H1 (cell line): ENCODE measurements around the gene AIF1L. TPM values are rescaled to one million over a fixed set of nuclear protein-coding genes. Genes with fewer than 3 reads are reported as not detected.

ENCODE experiments used
- CTCF ChIA-PET: fragments of 300-600 bp; sonication (Branson Sonifier 250); formaldehyde crosslinking; loops from one replicate; lab custom pipeline; 2021; ENCODE audit not compliant: partially characterized antibody; lab: Charles Lee
- POLR2A ChIA-PET: fragments of 300-600 bp; sonication (Branson Sonifier 250); formaldehyde crosslinking; loops from one replicate; lab custom pipeline; 2021; ENCODE audit warnings: inconsistent platforms; ENCODE audit not compliant: partially characterized antibody; lab: Charles Lee
- DNase-seq, 2 experiments: peaks; one replicate each; pipeline versions ENCODE4 v3.0.0 to v3.0.0-alpha.2; 2010 to 2022; ENCODE audit warnings: low spot score in 2 of 2, low read depth in 1 of 2, mixed read lengths in 1 of 2
- FAIRE-seq: peaks from 2 replicates; lab custom pipeline; 2011; peaks lifted over from hg19 to GRCh38; lab: Jason Lieb, UNC
- H2AFZ ChIP-seq: 2 replicates; pipeline ENCODE4 v1.8.1; 2012; ENCODE audit warnings: low read length, inconsistent platforms
- H2AK5ac ChIP-seq: 2 replicates; pipeline ENCODE4 v1.6.1; 2013; ENCODE audit warnings: low read depth, low read length
- H2BK120ac ChIP-seq: replicated peaks from 2 replicates; pipeline ENCODE3; 2013; ENCODE audit warnings: low read depth, low read length, inconsistent platforms
- H2BK12ac ChIP-seq: 2 replicates; pipeline ENCODE4 v1.6.1; 2013; ENCODE audit warnings: low read depth, low read length
- H2BK15ac ChIP-seq: 2 replicates; pipeline ENCODE4 v1.6.1; 2013; ENCODE audit warnings: low read length
- H2BK20ac ChIP-seq: 2 replicates; pipeline ENCODE4 v1.6.1; 2013; ENCODE audit warnings: low read length
- H2BK5ac ChIP-seq: 2 replicates; pipeline ENCODE4 v1.6.1; 2013; ENCODE audit warnings: low read depth, low read length
- H3K14ac ChIP-seq: 2 replicates; pipeline ENCODE4 v1.6.1; 2013; ENCODE audit warnings: inconsistent platforms; ENCODE audit not compliant: insufficient read length
- H3K18ac ChIP-seq: 2 replicates; pipeline ENCODE4 v1.6.1; 2013; ENCODE audit warnings: low read length; ENCODE audit errors: extremely low read depth
- H3K23ac ChIP-seq: 2 replicates; pipeline ENCODE4 v1.6.1; 2013; ENCODE audit warnings: inconsistent platforms; ENCODE audit not compliant: insufficient read length
- H3K23me2 ChIP-seq: 2 replicates; pipeline ENCODE4 v1.6.1; 2013; ENCODE audit warnings: low read depth, low read length
- H3K27ac ChIP-seq: 2 replicates; pipeline ENCODE4 v1.6.1; 2011; ENCODE audit warnings: low read depth, low read length, inconsistent platforms
- H3K27me3 ChIP-seq, 4 experiments: replicated peaks in 1 of 4; 1 replicate in 1 of 4; 2 replicates in 3 of 4; pipeline versions ENCODE4 v1.6.1 to v1.8.1; 2011 to 2013; ENCODE audit warnings: low read length in 3 of 4, mild to moderate bottlenecking in 3 of 4, inconsistent platforms in 2 of 4, mixed read lengths in 2 of 4, moderate library complexity in 1 of 4; ENCODE audit not compliant: control insufficient read depth in 3 of 4, insufficient read depth in 3 of 4; ENCODE audit errors: extremely low read depth in 1 of 4
- H3K36me3 ChIP-seq, 4 experiments: 2 replicates each; pipeline versions ENCODE4 v1.6.1 to v1.8.1; 2011 to 2013; ENCODE audit warnings: mild to moderate bottlenecking in 4 of 4, low read length in 3 of 4, moderate library complexity in 2 of 4, control low read depth in 1 of 4, inconsistent platforms in 1 of 4; ENCODE audit not compliant: insufficient read depth in 4 of 4, control insufficient read depth in 2 of 4
- H3K4ac ChIP-seq: replicated peaks from 2 replicates; pipeline ENCODE3; 2013; ENCODE audit warnings: low read length, low read depth, mixed read lengths, inconsistent platforms; ENCODE audit not compliant: insufficient read length
- H3K4me1 ChIP-seq, 4 experiments: replicated peaks in 1 of 4; 1 replicate in 1 of 4; 2 replicates in 3 of 4; pipeline versions ENCODE4 v1.6.1 to v1.8.1; 2011 to 2013; ENCODE audit warnings: low read length in 3 of 4, inconsistent platforms in 2 of 4, mixed read lengths in 1 of 4; ENCODE audit not compliant: insufficient read depth in 4 of 4, control insufficient read depth in 3 of 4
- H3K4me2 ChIP-seq, 2 experiments: 2 replicates each; pipeline versions ENCODE4 v1.6.1 to v1.8.1; 2011 to 2013; ENCODE audit warnings: low read depth in 2 of 2, low read length in 2 of 2, control low read depth in 1 of 2, inconsistent platforms in 1 of 2, mild to moderate bottlenecking in 1 of 2; ENCODE audit not compliant: insufficient read depth in 1 of 2
- H3K4me3 ChIP-seq, 4 experiments: fragments of 200-600, 300-600 bp in 1 of 4; sonication (generic), shearing (Covaris generic), sonication (Bioruptor Twin) in 1 of 4; 2 replicates each; pipeline versions ENCODE4 v1.5.1 to v1.8.1; 2011 to 2016; ENCODE audit warnings: low read length in 4 of 4, low read depth in 3 of 4, control low read depth in 2 of 4, inconsistent platforms in 2 of 4, mild to moderate bottlenecking in 2 of 4, mixed read lengths in 1 of 4, moderate library complexity in 1 of 4; ENCODE audit not compliant: insufficient read depth in 2 of 4; ENCODE audit errors: extremely low read depth in 1 of 4
- H3K56ac ChIP-seq: replicated peaks from 2 replicates; pipeline ENCODE3; 2013; ENCODE audit warnings: low read depth, mild to moderate bottlenecking, mixed read lengths, low read length, inconsistent platforms; ENCODE audit not compliant: insufficient read length
- H3K79me1 ChIP-seq: 2 replicates; pipeline ENCODE4 v1.6.1; 2013; ENCODE audit warnings: low read depth, low read length, control low read depth
- H3K79me2 ChIP-seq, 2 experiments: 2 replicates each; pipeline versions ENCODE4 v1.6.1 to v1.8.1; 2012 to 2013; ENCODE audit warnings: low read length in 2 of 2, mild to moderate bottlenecking in 2 of 2, inconsistent platforms in 1 of 2; ENCODE audit not compliant: insufficient read depth in 2 of 2, control insufficient read depth in 1 of 2
- H3K9ac ChIP-seq, 4 experiments: replicated peaks in 1 of 4; 1 replicate in 1 of 4; 2 replicates in 3 of 4; pipeline versions ENCODE4 v1.6.1 to v1.8.1; 2011 to 2013; ENCODE audit warnings: low read depth in 3 of 4, low read length in 3 of 4, control low read depth in 2 of 4, mild to moderate bottlenecking in 2 of 4, moderate library complexity in 2 of 4, inconsistent platforms in 1 of 4; ENCODE audit errors: extremely low read depth in 1 of 4
- H3K9me3 ChIP-seq, 2 experiments: 2 replicates each; pipeline versions ENCODE4 v1.6.1 to v1.8.1; 2012 to 2013; ENCODE audit warnings: mild to moderate bottlenecking in 2 of 2, moderate library complexity in 2 of 2, control low read depth in 1 of 2, inconsistent platforms in 1 of 2, low read depth in 1 of 2, low read length in 1 of 2, mixed read lengths in 1 of 2; ENCODE audit not compliant: insufficient read depth in 2 of 2
- H4K20me1 ChIP-seq, 2 experiments: replicated peaks in 1 of 2; 2 replicates each; pipeline versions ENCODE3 to v1.8.1; 2011 to 2013; ENCODE audit warnings: inconsistent platforms in 2 of 2, low read length in 2 of 2, mild to moderate bottlenecking in 1 of 2; ENCODE audit not compliant: insufficient read depth in 2 of 2, control insufficient read depth in 1 of 2
- H4K5ac ChIP-seq: 2 replicates; pipeline ENCODE4 v1.6.1; 2013; ENCODE audit warnings: low read length, low read depth, mixed read lengths, inconsistent platforms; ENCODE audit not compliant: insufficient read length
- H4K8ac ChIP-seq: 2 replicates; pipeline ENCODE4 v1.8.0; 2013; ENCODE audit warnings: mild to moderate bottlenecking, moderate library complexity, low read length, inconsistent platforms; ENCODE audit not compliant: insufficient read depth; ENCODE audit errors: extremely low read depth
- H4K91ac ChIP-seq: replicated peaks from 2 replicates; pipeline ENCODE3; 2013; ENCODE audit warnings: low read length, mixed read lengths, inconsistent platforms; ENCODE audit not compliant: insufficient read length
- BCL11A ChIP-seq, 2 experiments: IDR thresholded peaks; one replicate each; pipeline ENCODE4 v1.6.1; 2011; ENCODE audit warnings: low read depth in 2 of 2, low read length in 2 of 2, mild to moderate bottlenecking in 2 of 2
- CBX5 ChIP-seq: fragments of 300-800, 300-1000 bp; sonication (generic); IDR thresholded peaks from 2 replicates; pipeline ENCODE4 v1.7.1; 2016; ENCODE audit warnings: antibody characterized with exemption, low read length, low read depth
- CHD2 ChIP-seq: IDR thresholded peaks from 2 replicates; pipeline ENCODE4 v1.6.1; 2012; ENCODE audit warnings: low read length, improper control_type of control experiment
- JUND ChIP-seq: IDR thresholded peaks from 2 replicates; pipeline ENCODE4 v1.6.1; 2011; ENCODE audit warnings: mild to moderate bottlenecking, improper control_type of control experiment, low read length
- SIN3A ChIP-seq, 2 experiments: IDR thresholded peaks in 1 of 2; conservative IDR thresholded peaks in 1 of 2; 2 replicates each; pipeline ENCODE4 v1.6.1; 2011 to 2012; ENCODE audit warnings: low read length in 2 of 2, improper control_type of control experiment in 1 of 2, low read depth in 1 of 2, mild to moderate bottlenecking in 1 of 2
- SRF ChIP-seq: IDR thresholded peaks from 2 replicates; pipeline ENCODE4 v1.6.1; 2011; ENCODE audit warnings: mild to moderate bottlenecking, low read depth, low read length, moderate library complexity
- SUZ12 ChIP-seq: fragments of 200-600 bp; sonication (generic); IDR thresholded peaks from 2 replicates; pipeline ENCODE4 v1.6.1; 2012; ENCODE audit warnings: mild to moderate bottlenecking, inconsistent platforms, low read length, moderate library complexity, mixed read lengths
- TBP ChIP-seq: IDR thresholded peaks from 2 replicates; pipeline ENCODE4 v1.6.1; 2011; ENCODE audit warnings: low read depth, low read length, improper control_type of control experiment
- WGBS, 2 experiments: shearing (Covaris generic) in 1 of 2; methylation state at CpG; one replicate each; pipeline versions ENCODE4 v1.1.6 to v1.1.7; 2013 to 2015; ENCODE audit warnings: low lambda C conversion rate in 2 of 2, mixed read lengths in 2 of 2, inconsistent platforms in 1 of 2, low coverage in 1 of 2, missing lambda C conversion rate in 1 of 2; ENCODE audit not compliant: insufficient replicate concordance in 2 of 2, insufficient coverage in 1 of 2, insufficient read length in 1 of 2; ENCODE audit errors: extremely low coverage in 1 of 2, missing lambda C conversion rate in 1 of 2; 5-methylcytosine and 5-hydroxymethylcytosine counted together
- polyA plus RNA-seq, 7 experiments: library from polyadenylated mRNA; depleted of rRNA in 3 of 7; stranded (reverse) in 5 of 7; unstranded in 2 of 7; fragments of >200 nt in 5 of 7; fragments of 200-250 nt in 2 of 7; gene quantifications; 1 replicate in 5 of 7; 2 replicates in 1 of 7; 4 replicates in 1 of 7; pipeline versions ENCODE4 v1.2.1 to v1.2.3, GENCODE V29; 2011 to 2013; ENCODE audit warnings: missing spikeins in 2 of 7, mixed read lengths in 2 of 7
- total RNA-seq: library from RNA; stranded (reverse); fragmentation: NEBNext Ultra II Directional; extraction: Animal tissue kit (Norgen Biotek cat#: 25700); gene quantifications from 2 replicates; pipeline ENCODE4 v1.2.1, GENCODE V29; 2021
- TF ChIP-seq, protein P1 (sequence below): IDR thresholded peaks from 2 replicates; pipeline ENCODE4 v1.6.1; 2011; ENCODE audit warnings: low read depth, mild to moderate bottlenecking, low read length; ENCODE audit not compliant: insufficient read depth

The AIF1L gene
- total and polyA plus RNA-seq, 2 of the 8 experiments (the other 6 are each of a cell fraction or from before 2014, with no cell fraction given), result 70.7 to 149 TPM

GRCh38 chr9:131065599-131065998, 30.7 kb upstream of the AIF1L start:
- H3K23me2 ChIP-seq, result peaks cover 3% of the 10 kb centered on the region; the same call in 1 of the 2 replicates
- no peak overlapping the region for H3K27ac ChIP-seq
- H2AFZ ChIP-seq, result no peak overlapping the region
- H4K5ac ChIP-seq, result no peak overlapping the region
- H3K27me3 ChIP-seq, result no peaks in the 10 kb centered on the region
- no peak overlapping the region for H3K14ac ChIP-seq
- H3K9me3 ChIP-seq, result no peaks in the 10 kb centered on the region
- no peak overlapping the region for H3K4me3 ChIP-seq
- H4K8ac ChIP-seq, result no peak overlapping the region
- H3K4me1 ChIP-seq, result no peaks in the 10 kb centered on the region
- no peak overlapping the region for H2BK15ac ChIP-seq
- no peak overlapping the region for H3K18ac ChIP-seq
- no peaks in the 10 kb centered on the region for H3K79me2 ChIP-seq
- FAIRE-seq (no peak), DNase-seq (no peak)
- POLR2A ChIA-PET, result no interaction called here
- H3K4ac ChIP-seq, result no peak overlapping the region
- TF ChIP-seq, protein P1, sequence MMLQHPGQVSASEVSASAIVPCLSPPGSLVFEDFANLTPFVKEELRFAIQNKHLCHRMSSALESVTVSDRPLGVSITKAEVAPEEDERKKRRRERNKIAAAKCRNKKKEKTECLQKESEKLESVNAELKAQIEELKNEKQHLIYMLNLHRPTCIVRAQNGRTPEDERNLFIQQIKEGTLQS, result no peak
- no peak for TF ChIP-seq JUND
- TF ChIP-seq SUZ12, result no peak
- TF ChIP-seq CHD2, result no peak
- no peak for TF ChIP-seq CBX5
- TF ChIP-seq TBP, result no peak
- TF ChIP-seq SRF, result no peak
- no peak for TF ChIP-seq SIN3A (conservative IDR thresholded peaks at IDR 0.05 in 1 of 2, IDR thresholded peaks at IDR 0.05 in 1 of 2; ENCODE audit: low read depth in 1 of 2, low read length in 2 of 2)
- TF ChIP-seq BCL11A (IDR thresholded peaks at IDR 0.05; ENCODE audit: low read depth in 2 of 2, low read length in 2 of 2), result no peak
- TF ChIP-seq, all 59 proteins: peak for 0
- Histone ChIP-seq H2BK20ac (no peak overlapping the region), H3K79me1 (no peaks in the 10 kb centered on the region), H4K91ac (no peak overlapping the region), H3K4me2 (no peak overlapping the region), H3K36me3 (no peaks in the 10 kb centered on the region), H2AK5ac (no peak overlapping the region), H2BK12ac (0 out of 2 replicates have a peak overlapping the region, but pooled peaks have one; percentile 27), H3K23ac (no peak overlapping the region), H3K56ac (no peak overlapping the region), H2BK5ac (no peak overlapping the region; the same call in 1 of the 2 replicates), H3K9ac (no peak overlapping the region), H2BK120ac (no peak overlapping the region), H4K20me1 (peaks cover 0 to 3% of the 10 kb centered on the region in 2 experiments)
- WGBS, 2 experiments, result 94% methylated on average over 7 of the region's 7 CpGs; no CpG with 5 or more reads in 1 of the 2 experiments
- CTCF ChIA-PET, result no interaction called here
